ENCODE measurements around the gene FAXDC2. TPM values are rescaled to one million over a fixed set of nuclear protein-coding genes. Genes with fewer than 3 reads are reported as not detected.

FAXDC2 gene
- total and polyA plus RNA-seq, 9 of the 15 experiments (the other 6 are each of a cell fraction or from before 2014, with no cell fraction given), result 2.4 to 30.0 (median 9.9) TPM

DNA sequence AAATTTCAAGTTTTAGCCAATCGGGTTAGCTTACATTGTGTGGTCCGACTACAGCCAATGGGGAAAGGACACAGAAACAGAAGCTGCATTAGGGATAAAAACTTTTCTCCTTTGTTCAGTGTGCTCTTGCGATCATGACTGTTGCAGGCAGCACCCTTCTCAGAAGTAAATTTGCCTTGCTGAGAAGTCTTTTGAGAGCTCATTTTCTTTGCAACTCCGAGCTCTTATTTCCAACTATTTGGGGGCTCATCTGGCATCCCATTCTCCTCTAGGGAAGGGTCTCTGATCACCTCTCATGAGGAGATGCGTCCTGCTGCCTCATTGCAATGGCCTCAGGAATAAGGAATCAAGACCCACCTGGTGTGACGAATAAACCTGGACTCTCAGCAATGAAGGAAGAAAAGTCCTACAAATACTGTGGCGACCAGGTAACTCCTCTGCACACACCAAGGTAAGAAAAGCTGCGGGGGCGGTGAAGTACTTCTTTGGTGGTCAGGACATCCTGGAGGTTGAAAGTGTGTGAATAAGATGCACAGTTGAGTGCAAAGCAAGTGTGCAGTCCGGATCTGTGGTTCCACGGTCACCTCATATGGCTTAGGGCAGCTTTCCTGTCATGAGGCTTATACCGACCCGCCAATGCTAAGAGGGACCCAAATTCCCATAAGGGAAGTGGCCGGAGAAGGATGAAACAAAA lies 28.4 kb upstream of the FAXDC2 start (continued):
- TF ChIP-seq, protein P1, sequence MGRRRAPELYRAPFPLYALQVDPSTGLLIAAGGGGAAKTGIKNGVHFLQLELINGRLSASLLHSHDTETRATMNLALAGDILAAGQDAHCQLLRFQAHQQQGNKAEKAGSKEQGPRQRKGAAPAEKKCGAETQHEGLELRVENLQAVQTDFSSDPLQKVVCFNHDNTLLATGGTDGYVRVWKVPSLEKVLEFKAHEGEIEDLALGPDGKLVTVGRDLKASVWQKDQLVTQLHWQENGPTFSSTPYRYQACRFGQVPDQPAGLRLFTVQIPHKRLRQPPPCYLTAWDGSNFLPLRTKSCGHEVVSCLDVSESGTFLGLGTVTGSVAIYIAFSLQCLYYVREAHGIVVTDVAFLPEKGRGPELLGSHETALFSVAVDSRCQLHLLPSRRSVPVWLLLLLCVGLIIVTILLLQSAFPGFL (CRISPR knock-in tag; IDR thresholded peaks at IDR 0.05), result no peak
- TF ChIP-seq STAT5B (CRISPR knock-in tag; IDR thresholded peaks at IDR 0.05) (no peak), MCM3 (IDR thresholded peaks at IDR 0.05) (no peak), CBX1 (IDR thresholded peaks at IDR 0.05; ENCODE audit: low read depth) (0 out of 2 replicates have a peak, but pooled peaks have one; percentile 39), MTA3 (IDR thresholded peaks at IDR 0.05; ENCODE audit: borderline replicate concordance) (no peak), RAD21 (CRISPR knock-in tag; conservative IDR thresholded peaks at IDR 0.05 in 1 of 2, IDR thresholded peaks at IDR 0.05 in 1 of 2) (no peak), RBM22 (IDR thresholded peaks at IDR 0.05; ENCODE audit: low read depth, low read length, poor library complexity, severe bottlenecking) (no peak), ZFP36 (IDR thresholded peaks at IDR 0.05; ENCODE audit: low read depth, low read length, partially characterized antibody) (no peak), BDP1 (IDR thresholded peaks at IDR 0.05; ENCODE audit: insufficient read depth, insufficient read length) (no peak), ZNF408 (CRISPR knock-in tag; IDR thresholded peaks at IDR 0.05; ENCODE audit: low read depth) (no peak), PTTG1 (tag; IDR thresholded peaks at IDR 0.05; ENCODE audit: low read depth) (no peak), ZNF644 (tag; IDR thresholded peaks at IDR 0.05; ENCODE audit: low read depth) (no peak), IRF2 (CRISPR knock-in tag; IDR thresholded peaks at IDR 0.05) (no peak), BMI1 (IDR thresholded peaks at IDR 0.05; ENCODE audit: low read length) (no peak), TFAM (CRISPR knock-in tag; conservative IDR thresholded peaks at IDR 0.05) (no peak), TRIM28 (IDR thresholded peaks at IDR 0.05) (peak; percentile 87)
- TF ChIP-seq, protein P2, sequence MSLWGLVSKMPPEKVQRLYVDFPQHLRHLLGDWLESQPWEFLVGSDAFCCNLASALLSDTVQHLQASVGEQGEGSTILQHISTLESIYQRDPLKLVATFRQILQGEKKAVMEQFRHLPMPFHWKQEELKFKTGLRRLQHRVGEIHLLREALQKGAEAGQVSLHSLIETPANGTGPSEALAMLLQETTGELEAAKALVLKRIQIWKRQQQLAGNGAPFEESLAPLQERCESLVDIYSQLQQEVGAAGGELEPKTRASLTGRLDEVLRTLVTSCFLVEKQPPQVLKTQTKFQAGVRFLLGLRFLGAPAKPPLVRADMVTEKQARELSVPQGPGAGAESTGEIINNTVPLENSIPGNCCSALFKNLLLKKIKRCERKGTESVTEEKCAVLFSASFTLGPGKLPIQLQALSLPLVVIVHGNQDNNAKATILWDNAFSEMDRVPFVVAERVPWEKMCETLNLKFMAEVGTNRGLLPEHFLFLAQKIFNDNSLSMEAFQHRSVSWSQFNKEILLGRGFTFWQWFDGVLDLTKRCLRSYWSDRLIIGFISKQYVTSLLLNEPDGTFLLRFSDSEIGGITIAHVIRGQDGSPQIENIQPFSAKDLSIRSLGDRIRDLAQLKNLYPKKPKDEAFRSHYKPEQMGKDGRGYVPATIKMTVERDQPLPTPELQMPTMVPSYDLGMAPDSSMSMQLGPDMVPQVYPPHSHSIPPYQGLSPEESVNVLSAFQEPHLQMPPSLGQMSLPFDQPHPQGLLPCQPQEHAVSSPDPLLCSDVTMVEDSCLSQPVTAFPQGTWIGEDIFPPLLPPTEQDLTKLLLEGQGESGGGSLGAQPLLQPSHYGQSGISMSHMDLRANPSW (CRISPR knock-in tag; IDR thresholded peaks at IDR 0.05), result no peak
- TF ChIP-seq, protein P3, sequence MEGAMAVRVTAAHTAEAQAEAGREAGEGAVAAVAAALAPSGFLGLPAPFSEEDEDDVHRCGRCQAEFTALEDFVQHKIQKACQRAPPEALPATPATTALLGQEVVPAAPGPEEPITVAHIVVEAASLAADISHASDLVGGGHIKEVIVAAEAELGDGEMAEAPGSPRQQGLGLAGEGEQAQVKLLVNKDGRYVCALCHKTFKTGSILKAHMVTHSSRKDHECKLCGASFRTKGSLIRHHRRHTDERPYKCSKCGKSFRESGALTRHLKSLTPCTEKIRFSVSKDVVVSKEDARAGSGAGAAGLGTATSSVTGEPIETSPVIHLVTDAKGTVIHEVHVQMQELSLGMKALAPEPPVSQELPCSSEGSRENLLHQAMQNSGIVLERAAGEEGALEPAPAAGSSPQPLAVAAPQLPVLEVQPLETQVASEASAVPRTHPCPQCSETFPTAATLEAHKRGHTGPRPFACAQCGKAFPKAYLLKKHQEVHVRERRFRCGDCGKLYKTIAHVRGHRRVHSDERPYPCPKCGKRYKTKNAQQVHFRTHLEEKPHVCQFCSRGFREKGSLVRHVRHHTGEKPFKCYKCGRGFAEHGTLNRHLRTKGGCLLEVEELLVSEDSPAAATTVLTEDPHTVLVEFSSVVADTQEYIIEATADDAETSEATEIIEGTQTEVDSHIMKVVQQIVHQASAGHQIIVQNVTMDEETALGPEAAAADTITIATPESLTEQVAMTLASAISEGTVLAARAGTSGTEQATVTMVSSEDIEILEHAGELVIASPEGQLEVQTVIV (CRISPR knock-in tag; IDR thresholded peaks at IDR 0.05; ENCODE audit: borderline replicate concordance), result no peak
- TF ChIP-seq, protein P4, sequence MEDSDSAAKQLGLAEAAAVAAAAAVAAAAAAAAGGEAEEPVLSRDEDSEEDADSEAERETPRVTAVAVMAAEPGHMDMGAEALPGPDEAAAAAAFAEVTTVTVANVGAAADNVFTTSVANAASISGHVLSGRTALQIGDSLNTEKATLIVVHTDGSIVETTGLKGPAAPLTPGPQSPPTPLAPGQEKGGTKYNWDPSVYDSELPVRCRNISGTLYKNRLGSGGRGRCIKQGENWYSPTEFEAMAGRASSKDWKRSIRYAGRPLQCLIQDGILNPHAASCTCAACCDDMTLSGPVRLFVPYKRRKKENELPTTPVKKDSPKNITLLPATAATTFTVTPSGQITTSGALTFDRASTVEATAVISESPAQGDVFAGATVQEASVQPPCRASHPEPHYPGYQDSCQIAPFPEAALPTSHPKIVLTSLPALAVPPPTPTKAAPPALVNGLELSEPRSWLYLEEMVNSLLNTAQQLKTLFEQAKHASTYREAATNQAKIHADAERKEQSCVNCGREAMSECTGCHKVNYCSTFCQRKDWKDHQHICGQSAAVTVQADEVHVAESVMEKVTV (CRISPR knock-in tag; IDR thresholded peaks at IDR 0.05), result no peak
- TF ChIP-seq, protein P5, sequence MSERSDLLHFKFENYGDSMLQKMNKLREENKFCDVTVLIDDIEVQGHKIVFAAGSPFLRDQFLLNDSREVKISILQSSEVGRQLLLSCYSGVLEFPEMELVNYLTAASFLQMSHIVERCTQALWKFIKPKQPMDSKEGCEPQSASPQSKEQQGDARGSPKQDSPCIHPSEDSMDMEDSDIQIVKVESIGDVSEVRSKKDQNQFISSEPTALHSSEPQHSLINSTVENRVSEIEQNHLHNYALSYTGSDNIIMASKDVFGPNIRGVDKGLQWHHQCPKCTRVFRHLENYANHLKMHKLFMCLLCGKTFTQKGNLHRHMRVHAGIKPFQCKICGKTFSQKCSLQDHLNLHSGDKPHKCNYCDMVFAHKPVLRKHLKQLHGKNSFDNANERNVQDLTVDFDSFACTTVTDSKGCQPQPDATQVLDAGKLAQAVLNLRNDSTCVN (CRISPR knock-in tag; IDR thresholded peaks at IDR 0.05), result no peak

All from K562 (cell line).